ENCODE results near the gene CDK5R1. TPM values are rescaled to one million over a fixed set of nuclear protein-coding genes. Genes with fewer than 3 reads are reported as not detected.
A peak's percentile ranks its signal among the peaks of the same experiment; 100 is the strongest.

Gene CDK5R1
- total RNA-seq, 1 donor from 2014 or later = 8.2 TPM

DNA sequence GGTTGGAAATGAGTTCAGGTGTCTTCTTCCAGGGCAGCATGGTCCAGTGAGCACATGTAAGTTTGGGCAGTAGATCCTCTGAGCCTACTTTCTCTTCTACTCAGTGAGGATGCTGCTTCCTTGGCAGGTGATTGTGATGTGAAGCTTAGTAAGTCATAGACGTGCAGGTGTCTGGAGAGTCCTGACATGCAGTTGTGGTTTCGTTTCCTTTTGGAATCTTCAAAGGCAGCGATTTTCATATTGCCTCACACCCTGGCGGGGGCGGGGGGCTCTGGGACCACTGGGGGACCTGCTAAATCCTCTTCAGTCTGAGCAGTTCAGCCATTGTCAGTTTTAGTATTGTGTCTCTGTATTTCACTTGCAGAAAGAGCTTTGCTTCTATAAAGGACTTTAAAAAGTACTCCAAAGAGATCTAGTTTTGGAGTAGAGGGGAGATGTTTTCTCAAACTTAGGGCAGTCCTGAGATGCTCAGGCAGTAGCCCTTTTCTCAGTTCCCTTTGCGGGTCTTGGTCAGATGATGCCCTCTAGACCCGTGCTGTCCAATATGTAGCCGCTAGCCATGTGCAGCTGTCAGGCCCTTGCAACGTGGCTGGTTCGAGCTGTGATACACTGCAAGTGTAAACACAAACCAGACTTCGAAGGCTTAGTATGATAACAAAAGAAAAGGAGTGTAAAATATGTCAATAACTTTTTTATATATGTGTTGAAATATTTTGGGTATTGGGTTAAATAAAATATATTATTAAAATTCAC is 4.0 kb upstream of the CDK5R1 start:
- Mint-ChIP-seq H3K36me3 (ENCODE audit: low read depth) (peaks cover 44% of the 10 kb centered on the region), H3K27me3 (no peaks in the 10 kb centered on the region), H3K9me3 (no peaks in the 10 kb centered on the region), H3K4me1 (peaks cover 6% of the 10 kb centered on the region), H3K4me3 (no peak overlapping the region), H3K27ac (no peak overlapping the region)
- intact Hi-C loops (cut with micrococcal nuclease) = loop anchor here (1.0 kb wide), 1 partner anchor 127 kb away; no protein-coding TSS in a partner anchor
- no peak for DNase-seq

DNA sequence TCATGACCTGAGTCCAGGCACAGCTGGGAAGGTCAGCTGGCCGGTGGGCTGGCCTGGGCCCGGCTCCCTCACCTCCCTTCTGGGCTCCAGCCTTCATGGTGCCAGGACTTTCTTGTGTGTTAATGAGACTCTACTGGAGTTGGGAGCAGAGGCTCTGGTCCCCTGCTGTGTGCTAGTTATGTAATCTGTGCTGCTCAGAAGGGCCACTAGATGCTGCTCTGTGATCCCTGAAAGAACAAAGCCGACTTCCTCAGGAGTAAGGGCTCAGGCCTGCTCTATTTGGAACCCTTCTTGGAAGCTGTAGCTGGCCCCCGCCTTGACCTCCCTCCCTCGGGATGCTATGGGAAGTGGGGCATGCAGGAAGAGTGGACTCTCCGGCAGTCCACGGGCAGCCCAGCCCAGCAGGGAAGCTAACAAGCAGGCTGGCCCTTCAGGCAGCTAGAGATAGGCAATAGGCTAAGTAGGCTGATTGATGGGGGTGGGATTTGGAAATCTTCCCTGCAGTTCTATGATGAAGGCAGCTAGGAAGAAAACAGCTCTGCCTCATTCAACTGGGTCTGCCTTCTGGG is 3.3 kb upstream of the CDK5R1 start:
- H3K27ac Mint-ChIP-seq = peak overlapping the region; percentile 42
- H3K27me3 Mint-ChIP-seq = no peaks in the 10 kb centered on the region
- H3K9me3 Mint-ChIP-seq = no peaks in the 10 kb centered on the region
- intact Hi-C loops (cut with micrococcal nuclease) = loop anchor here (1.0 kb wide), 1 partner anchor 126 kb away; no protein-coding TSS in a partner anchor
- DNase-seq = peak; percentile 82
- peaks cover 40% of the 10 kb centered on the region for H3K36me3 Mint-ChIP-seq (ENCODE audit: low read depth)
- no peak overlapping the region for H3K4me3 Mint-ChIP-seq
- peaks cover 12% of the 10 kb centered on the region for H3K4me1 Mint-ChIP-seq

DNA sequence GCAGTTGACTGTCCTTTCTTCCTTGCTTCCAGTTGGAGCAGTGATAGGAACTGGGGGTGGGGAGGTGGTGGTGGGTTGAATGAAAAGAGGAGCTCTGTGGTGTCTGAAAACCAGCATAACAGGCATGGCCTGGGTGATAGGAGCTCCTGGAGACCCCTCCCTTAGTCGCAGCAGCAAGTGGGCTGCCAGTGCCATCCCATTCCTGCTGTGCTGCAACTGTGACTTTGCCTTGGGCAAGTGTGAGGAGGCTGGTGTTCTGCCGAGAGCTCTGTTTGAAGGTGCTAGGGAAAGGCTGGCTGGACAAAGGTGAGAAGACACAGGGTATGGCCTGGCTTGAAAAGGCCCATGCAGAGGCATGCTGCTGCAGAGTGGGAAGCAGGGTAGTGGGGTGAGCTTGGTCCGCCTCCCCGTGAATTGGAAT is 2.7 kb upstream of the CDK5R1 start:
- Mint-ChIP-seq H3K4me3 (peak overlapping the region; percentile 22), H3K27ac (peak overlapping the region; percentile 65), H3K36me3 (ENCODE audit: low read depth) (peaks cover 42% of the 10 kb centered on the region), H3K4me1 (peaks cover 17% of the 10 kb centered on the region), H3K9me3 (no peaks in the 10 kb centered on the region), H3K27me3 (no peaks in the 10 kb centered on the region)
- intact Hi-C loops (cut with micrococcal nuclease) = no loop called here
- no peak for DNase-seq

DNA sequence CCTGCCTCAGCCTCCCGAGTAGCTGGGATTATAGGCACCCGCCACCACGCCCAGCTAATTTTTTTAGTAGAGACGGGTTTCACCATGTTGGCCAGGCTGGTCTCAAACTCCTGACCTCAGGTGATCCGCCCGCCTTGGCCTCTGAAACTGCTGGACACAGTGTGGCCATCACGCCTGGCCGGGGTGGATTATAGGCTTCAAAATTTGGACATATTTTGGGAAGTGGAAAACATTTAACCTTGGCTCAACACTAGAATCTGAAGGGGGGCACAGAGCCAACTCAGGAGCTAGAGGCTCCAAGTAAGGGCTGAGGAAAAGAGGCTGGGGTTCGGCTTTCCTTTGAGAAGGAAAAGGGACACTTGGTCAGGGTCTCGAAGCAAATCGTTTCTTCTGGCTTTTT is 2.2 kb upstream of the CDK5R1 start:
- peaks cover 43% of the 10 kb centered on the region for H3K36me3 Mint-ChIP-seq (ENCODE audit: low read depth)
- peaks cover 18% of the 10 kb centered on the region for H3K4me1 Mint-ChIP-seq
- no peaks in the 10 kb centered on the region for H3K9me3 Mint-ChIP-seq
- no peak overlapping the region for H3K27ac Mint-ChIP-seq
- H3K4me3 Mint-ChIP-seq = peak overlapping the region; percentile 26
- no peak for DNase-seq
- intact Hi-C loops (cut with micrococcal nuclease) = no loop called here
- no peaks in the 10 kb centered on the region for H3K27me3 Mint-ChIP-seq

DNA sequence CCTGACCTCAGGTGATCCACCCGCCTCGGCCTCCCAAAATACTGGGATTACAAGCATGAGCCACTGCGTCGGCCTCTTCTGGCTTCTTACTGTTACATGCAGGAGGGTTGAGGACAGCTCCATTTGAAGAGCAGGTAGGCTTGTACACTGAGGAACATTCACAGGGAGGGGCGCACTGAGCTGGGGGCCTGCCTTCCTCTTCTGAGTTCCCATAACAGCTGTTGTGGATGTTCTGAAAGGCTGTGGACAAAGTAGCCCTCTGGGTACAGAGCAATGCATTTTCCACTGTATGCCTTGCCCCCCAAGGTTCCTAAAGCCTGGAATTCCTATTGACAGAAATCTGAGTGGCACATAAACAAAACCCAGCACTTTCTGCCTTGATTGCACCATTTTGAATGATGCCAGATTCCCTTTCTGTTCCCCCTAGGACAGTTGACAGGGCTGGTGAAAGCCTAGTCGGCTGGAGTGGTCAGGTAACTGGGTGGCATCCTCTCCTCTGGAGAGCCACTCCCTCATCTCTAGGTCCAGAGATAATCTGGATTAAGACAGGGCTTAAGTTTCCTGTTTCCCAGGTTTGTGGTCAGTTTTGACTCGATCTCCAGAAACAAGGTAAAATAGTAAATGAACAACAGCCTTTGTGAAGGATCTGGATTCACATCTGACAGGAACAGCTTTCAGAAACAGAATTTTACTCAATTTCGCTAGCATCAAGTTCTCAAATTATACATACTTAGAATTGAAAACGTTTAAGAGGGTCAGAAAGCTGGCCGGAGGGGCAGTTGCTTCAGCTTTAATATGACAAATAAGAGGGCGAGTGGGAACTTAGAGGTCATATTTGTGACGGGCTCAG is 1.3 kb upstream of the CDK5R1 start:
- Mint-ChIP-seq H3K4me1 (peaks cover 24% of the 10 kb centered on the region), H3K27ac (peak overlapping the region; percentile 40), H3K9me3 (no peaks in the 10 kb centered on the region), H3K4me3 (peak overlapping the region; percentile 66), H3K36me3 (ENCODE audit: low read depth) (peaks cover 41% of the 10 kb centered on the region), H3K27me3 (no peaks in the 10 kb centered on the region)
- intact Hi-C loops (cut with micrococcal nuclease) = loop anchor here (1.0 to 2.0 kb wide), 3 partner anchors 41 to 392 kb away; partner anchors contain the start of genes MYO1D and PSMD11
- no peak for DNase-seq

GRCh38 chr17:32486111-32486700 is 587 bp upstream of the CDK5R1 start:
- Mint-ChIP-seq H3K27ac (peak overlapping the region; percentile 40), H3K36me3 (ENCODE audit: low read depth) (peaks cover 35% of the 10 kb centered on the region), H3K4me1 (peaks cover 27% of the 10 kb centered on the region), H3K27me3 (no peaks in the 10 kb centered on the region), H3K4me3 (peak overlapping the region; percentile 66), H3K9me3 (no peaks in the 10 kb centered on the region)
- peak; percentile 92 for DNase-seq
- intact Hi-C loops (cut with micrococcal nuclease) = loop anchor here (1.0 to 2.0 kb wide), 3 partner anchors 41 to 391 kb away; partner anchors contain the start of genes MYO1D and PSMD11

GRCh38 chr17:32487473-32488176 is 832 bp downstream of the CDK5R1 start:
- peak; percentile 78 for DNase-seq
- peak overlapping the region; percentile 43 for H3K27ac Mint-ChIP-seq

GRCh38 chr17:32488177-32488542 is 1.4 kb downstream of the CDK5R1 start:
- H3K4me3 Mint-ChIP-seq = peak overlapping the region; percentile 87
- H3K27ac Mint-ChIP-seq = peak overlapping the region; percentile 23
- H3K27me3 Mint-ChIP-seq = no peaks in the 10 kb centered on the region

More at GRCh38 chr17:32487473-32488176, 832 bp downstream of the CDK5R1 start:
- no peaks in the 10 kb centered on the region for H3K27me3 Mint-ChIP-seq
- H3K36me3 Mint-ChIP-seq (ENCODE audit: low read depth) = peaks cover 31% of the 10 kb centered on the region
- H3K4me3 Mint-ChIP-seq = peak overlapping the region; percentile 87
- no peaks in the 10 kb centered on the region for H3K9me3 Mint-ChIP-seq
- peaks cover 38% of the 10 kb centered on the region for H3K4me1 Mint-ChIP-seq
- intact Hi-C loops (cut with micrococcal nuclease) = loop anchor here (2.0 kb wide), 2 partner anchors 43 to 267 kb away; partner anchors contain the start of gene PSMD11

GRCh38 chr17:32488604-32489180 is 1.9 kb downstream of the CDK5R1 start:
- no peak for DNase-seq

More at GRCh38 chr17:32488177-32488542, 1.4 kb downstream of the CDK5R1 start:
- no peak for DNase-seq
- Mint-ChIP-seq H3K4me1 (peaks cover 41% of the 10 kb centered on the region), H3K9me3 (no peaks in the 10 kb centered on the region), H3K36me3 (ENCODE audit: low read depth) (peaks cover 31% of the 10 kb centered on the region)
- intact Hi-C loops (cut with micrococcal nuclease) = no loop called here

DNA sequence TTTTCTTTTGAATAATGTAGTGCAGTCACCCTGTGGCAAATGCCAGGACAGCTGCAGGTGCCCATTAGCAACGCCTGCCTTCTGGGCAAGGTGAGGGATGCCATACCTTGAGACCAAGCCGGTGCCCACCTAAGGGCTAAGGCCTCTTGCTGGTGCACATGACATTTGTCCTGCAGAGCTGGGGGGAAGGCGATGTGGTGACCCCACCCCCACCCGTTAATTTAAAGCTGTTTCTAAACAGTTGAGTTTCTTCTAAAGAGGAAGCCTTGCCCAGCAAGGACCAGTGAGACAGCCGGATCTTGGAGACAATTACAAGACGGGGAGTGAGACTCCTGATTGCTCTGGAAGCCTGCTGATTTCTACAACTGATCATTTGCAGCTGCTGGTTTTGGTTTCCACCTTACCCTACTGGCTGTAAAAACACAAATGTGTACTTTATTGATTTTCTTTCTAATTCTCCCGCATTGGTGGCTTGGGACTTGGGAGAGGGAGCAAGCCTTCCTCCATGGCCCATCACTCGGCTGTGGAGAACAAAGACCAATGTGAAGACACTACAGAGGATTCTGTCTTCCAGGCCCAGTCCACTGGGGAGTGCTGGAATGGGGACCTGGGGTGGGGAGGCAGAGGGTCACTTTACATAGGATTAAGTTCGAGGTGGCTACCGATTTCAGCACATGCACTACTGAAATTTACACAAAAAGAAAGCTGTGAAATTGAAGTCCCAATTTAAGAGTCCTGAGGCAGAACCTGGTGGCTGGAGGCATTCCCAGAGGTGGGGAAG is 2.7 kb downstream of the CDK5R1 start:
- Mint-ChIP-seq H3K4me3 (peak overlapping the region; percentile 87), H3K36me3 (ENCODE audit: low read depth) (peaks cover 26% of the 10 kb centered on the region), H3K27me3 (no peaks in the 10 kb centered on the region), H3K9me3 (no peaks in the 10 kb centered on the region), H3K4me1 (peaks cover 44% of the 10 kb centered on the region), H3K27ac (no peak overlapping the region)
- intact Hi-C loops (cut with micrococcal nuclease) = no loop called here
- no peak for DNase-seq

More at GRCh38 chr17:32488604-32489180, 1.9 kb downstream of the CDK5R1 start:
- Mint-ChIP-seq H3K27ac (no peak overlapping the region), H3K4me1 (peaks cover 44% of the 10 kb centered on the region), H3K9me3 (no peaks in the 10 kb centered on the region), H3K4me3 (peak overlapping the region; percentile 87), H3K36me3 (ENCODE audit: low read depth) (peaks cover 29% of the 10 kb centered on the region), H3K27me3 (no peaks in the 10 kb centered on the region)
- intact Hi-C loops (cut with micrococcal nuclease) = no loop called here

DNA sequence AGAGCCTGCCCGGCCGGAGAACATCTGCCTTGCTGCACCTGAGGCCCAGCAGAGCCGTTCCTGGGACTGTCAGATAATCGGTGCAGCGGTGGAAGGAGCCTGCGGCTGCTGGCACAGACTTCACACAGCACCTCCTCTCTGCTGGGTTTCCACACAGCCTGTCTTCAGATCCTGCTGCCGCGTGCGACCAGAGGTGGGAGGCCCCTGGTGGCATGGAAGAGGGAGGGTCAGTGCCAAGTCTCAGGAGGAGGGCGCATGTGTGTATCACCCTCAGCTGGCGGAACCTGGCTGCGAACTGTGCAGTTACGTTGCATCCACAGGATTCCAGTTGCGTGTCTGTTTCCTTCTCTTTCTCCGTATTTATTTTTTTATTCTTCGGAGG is 3.3 kb downstream of the CDK5R1 start:
- Mint-ChIP-seq H3K9me3 (no peaks in the 10 kb centered on the region), H3K36me3 (ENCODE audit: low read depth) (peaks cover 26% of the 10 kb centered on the region), H3K4me3 (peak overlapping the region; percentile 87), H3K27ac (no peak overlapping the region), H3K27me3 (no peaks in the 10 kb centered on the region), H3K4me1 (peaks cover 44% of the 10 kb centered on the region)
- intact Hi-C loops (cut with micrococcal nuclease) = no loop called here
- no peak for DNase-seq

Data from activated CD4-positive, alpha-beta T cell treated with anti-CD3 and anti-CD28 coated beads, Interleukin-2, amount 10 ng/mL, durations not matched to agents 24 days and 14 days (primary cell).